Measurements from ENCODE around the gene BICD2. TPM values are rescaled to one million over a fixed set of nuclear protein-coding genes. Genes with fewer than 3 reads are reported as not detected.

The BICD2 gene
- total and polyA plus RNA-seq, 2 experiments from 2014 or later: 25.6 to 45.0 TPM

GRCh38 chr9:92773810-92774209 lies 9.2 kb upstream of the BICD2 start:
- peaks cover 15% of the 10 kb centered on the region for H3F3A ChIP-seq (ENCODE audit: insufficient read depth)
- peaks cover 8% of the 10 kb centered on the region for H3K4me1 ChIP-seq (ENCODE audit: insufficient read depth)
- TF ChIP-seq EZH2phosphoT487 (IDR thresholded peaks at IDR 0.05; ENCODE audit: insufficient read depth, low read depth) (no peak), EZH2 (IDR thresholded peaks at IDR 0.05; ENCODE audit: insufficient read depth, poor library complexity, severe bottlenecking) (no peak)
- H3K27me3 ChIP-seq (replicated peaks; ENCODE audit: insufficient read depth): 0 out of 2 replicates have a peak, but pooled peaks cover 2% of the 10 kb centered on the region
- H4K20me1 ChIP-seq (ENCODE audit: insufficient read depth): no peaks in the 10 kb centered on the region
- 84 to 88% methylated on average over 3 of the region's 3 CpGs for WGBS, 2 experiments (ENCODE audit: low coverage in 1 of 2, low lambda C conversion rate in 2 of 2, missing lambda C conversion rate in 2 of 2)
- H3K4me2 ChIP-seq (ENCODE audit: unreplicated experiment): peak overlapping the region; percentile 13
- no peaks in the 10 kb centered on the region for H3K36me3 ChIP-seq (ENCODE audit: low read depth)
- peak overlapping the region; percentile 64 for H3K27ac ChIP-seq
- H3K4me3 ChIP-seq: no peak overlapping the region
- in situ Hi-C loops (cut with MboI): no loop called here
- H3K9me2 ChIP-seq (ENCODE audit: insufficient read depth): no peaks in the 10 kb centered on the region
- H3K9me3 ChIP-seq (ENCODE audit: low read depth): no peaks in the 10 kb centered on the region
- H3K9ac ChIP-seq: peak overlapping the region; percentile 48
- peak; percentile 7 for DNase-seq
- H2AFZ ChIP-seq: no peak overlapping the region
- H3K79me2 ChIP-seq (ENCODE audit: insufficient read depth): no peaks in the 10 kb centered on the region

- Histone ChIP-seq H3F3A (ENCODE audit: insufficient read depth) (peaks cover 15% of the 10 kb centered on the region), H3K79me2 (ENCODE audit: insufficient read depth) (no peaks in the 10 kb centered on the region), H3K9ac (no peak overlapping the region), H4K20me1 (ENCODE audit: insufficient read depth) (no peaks in the 10 kb centered on the region), H2AFZ (no peak overlapping the region), H3K9me2 (ENCODE audit: insufficient read depth) (no peaks in the 10 kb centered on the region), H3K4me3 (no peak overlapping the region), H3K4me1 (ENCODE audit: insufficient read depth) (peaks cover 8% of the 10 kb centered on the region), H3K27ac (no peak overlapping the region), H3K4me2 (ENCODE audit: unreplicated experiment) (no peak overlapping the region), H3K36me3 (ENCODE audit: low read depth) (no peaks in the 10 kb centered on the region), H3K27me3 (replicated peaks; ENCODE audit: insufficient read depth) (no peaks in the 10 kb centered on the region), H3K9me3 (ENCODE audit: low read depth) (no peaks in the 10 kb centered on the region)
- DNase-seq: no peak
- in situ Hi-C loops (cut with MboI): no loop called here
- WGBS, 2 experiments (ENCODE audit: low coverage in 1 of 2, low lambda C conversion rate in 2 of 2, missing lambda C conversion rate in 2 of 2): 95 to 98% methylated on average over 5 of the region's 5 CpGs
- no peak for TF ChIP-seq EZH2 (IDR thresholded peaks at IDR 0.05; ENCODE audit: insufficient read depth, poor library complexity, severe bottlenecking)
- TF ChIP-seq EZH2phosphoT487 (IDR thresholded peaks at IDR 0.05; ENCODE audit: insufficient read depth, low read depth): no peak
Measured at GRCh38 chr9:92771309-92771708, 6.7 kb upstream of the BICD2 start.

- Histone ChIP-seq H3K4me1 (ENCODE audit: insufficient read depth) (peaks cover 14% of the 10 kb centered on the region), H4K20me1 (ENCODE audit: insufficient read depth) (no peaks in the 10 kb centered on the region), H3K9me3 (ENCODE audit: low read depth) (no peaks in the 10 kb centered on the region), H3K79me2 (ENCODE audit: insufficient read depth) (no peaks in the 10 kb centered on the region), H2AFZ (no peak overlapping the region), H3K27me3 (replicated peaks; ENCODE audit: insufficient read depth) (no peaks in the 10 kb centered on the region), H3K27ac (no peak overlapping the region), H3F3A (ENCODE audit: insufficient read depth) (peaks cover 23% of the 10 kb centered on the region), H3K36me3 (ENCODE audit: low read depth) (no peaks in the 10 kb centered on the region), H3K9ac (no peak overlapping the region), H3K4me2 (ENCODE audit: unreplicated experiment) (no peak overlapping the region), H3K4me3 (no peak overlapping the region), H3K9me2 (ENCODE audit: insufficient read depth) (no peaks in the 10 kb centered on the region)
- in situ Hi-C loops (cut with MboI): no loop called here
- no peak for TF ChIP-seq EZH2 (IDR thresholded peaks at IDR 0.05; ENCODE audit: insufficient read depth, poor library complexity, severe bottlenecking)
- no peak for TF ChIP-seq EZH2phosphoT487 (IDR thresholded peaks at IDR 0.05; ENCODE audit: insufficient read depth, low read depth)
- DNase-seq: peak; percentile 21
- 81 to 87% methylated on average over 7 of the region's 7 CpGs for WGBS, 2 experiments (ENCODE audit: low coverage in 1 of 2, low lambda C conversion rate in 2 of 2, missing lambda C conversion rate in 2 of 2)
Measured at GRCh38 chr9:92770360-92770995, 5.8 kb upstream of the BICD2 start.

- no peak for DNase-seq
- H4K20me1 ChIP-seq (ENCODE audit: insufficient read depth): no peaks in the 10 kb centered on the region
- no peak overlapping the region for H3K9ac ChIP-seq
- no peaks in the 10 kb centered on the region for H3K79me2 ChIP-seq (ENCODE audit: insufficient read depth)
- no peak overlapping the region for H3K27ac ChIP-seq
- no peaks in the 10 kb centered on the region for H3K36me3 ChIP-seq (ENCODE audit: low read depth)
- H3K9me3 ChIP-seq (ENCODE audit: low read depth): no peaks in the 10 kb centered on the region
- TF ChIP-seq EZH2phosphoT487 (IDR thresholded peaks at IDR 0.05; ENCODE audit: insufficient read depth, low read depth): no peak
- TF ChIP-seq EZH2 (IDR thresholded peaks at IDR 0.05; ENCODE audit: insufficient read depth, poor library complexity, severe bottlenecking): no peak
- 30 to 48% methylated on average over 2 of the region's 2 CpGs for WGBS, 2 experiments (ENCODE audit: low coverage in 1 of 2, low lambda C conversion rate in 2 of 2, missing lambda C conversion rate in 2 of 2)
- peaks cover 21% of the 10 kb centered on the region for H3F3A ChIP-seq (ENCODE audit: insufficient read depth)
- H3K4me3 ChIP-seq: no peak overlapping the region
- no peaks in the 10 kb centered on the region for H3K9me2 ChIP-seq (ENCODE audit: insufficient read depth)
- no peak overlapping the region for H2AFZ ChIP-seq
- H3K4me1 ChIP-seq (ENCODE audit: insufficient read depth): peaks cover 14% of the 10 kb centered on the region
- H3K4me2 ChIP-seq (ENCODE audit: unreplicated experiment): no peak overlapping the region
- in situ Hi-C loops (cut with MboI): no loop called here
- H3K27me3 ChIP-seq (replicated peaks; ENCODE audit: insufficient read depth): no peaks in the 10 kb centered on the region
Measured at GRCh38 chr9:92769990-92770359, 5.3 kb upstream of the BICD2 start.
